NCI-H510A (cell line): ENCODE data around the gene BOC.

Experiments
- DNase-seq: peaks from one replicate; lab custom pipeline; 2025; lab: John Stamatoyannopoulos, UW

BOC gene

DNA sequence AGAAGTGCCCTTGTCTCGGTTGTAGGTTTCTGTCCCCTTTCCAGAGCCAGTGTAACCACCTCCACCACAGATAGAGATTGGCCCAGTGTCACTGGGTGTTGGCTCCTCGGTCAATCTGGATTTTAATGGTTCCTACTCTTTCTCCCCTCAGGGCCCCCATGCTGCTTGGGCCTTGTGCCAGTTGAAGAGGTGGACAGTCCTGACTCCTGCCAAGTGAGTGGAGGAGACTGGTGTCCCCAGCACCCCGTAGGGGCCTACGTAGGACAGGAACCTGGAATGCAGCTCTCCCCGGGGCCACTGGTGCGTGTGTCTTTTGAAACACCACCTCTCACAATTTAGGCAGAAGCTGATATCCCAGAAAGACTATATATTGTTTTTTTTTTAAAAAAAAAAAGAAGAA, 75.2 kb downstream of the BOC start:
- no peak for DNase-seq

DNA sequence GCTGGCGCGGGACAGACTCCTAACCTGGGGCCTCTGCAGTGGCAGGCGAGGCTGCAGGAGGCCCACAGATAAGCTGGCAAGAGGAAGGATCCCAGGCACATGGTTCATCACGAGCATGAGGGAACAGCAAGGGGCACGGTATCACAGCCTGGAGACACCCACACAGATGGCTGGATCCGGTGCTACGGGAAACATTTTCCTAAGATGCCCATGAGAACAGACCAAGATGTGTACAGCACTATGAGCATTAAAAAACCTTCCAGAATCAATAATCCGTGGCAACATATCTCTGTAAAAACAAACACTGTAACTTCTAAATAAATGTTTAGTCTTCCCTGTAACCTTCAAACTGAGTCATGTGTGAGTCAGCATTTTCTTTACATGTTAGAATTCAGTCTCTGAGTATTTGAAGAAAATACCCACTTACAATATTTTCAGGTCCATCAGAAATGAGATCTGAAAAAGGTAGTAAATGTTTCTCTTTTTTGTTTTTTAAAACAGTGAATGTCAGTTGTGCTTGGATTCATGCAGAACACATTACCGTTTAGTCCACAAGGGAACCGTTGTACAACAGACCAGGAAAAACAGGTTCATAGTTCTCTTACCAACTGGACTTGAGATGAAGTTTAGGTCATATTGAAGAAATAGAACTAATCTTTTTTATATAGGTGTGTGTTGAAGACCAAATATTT, 75.9 kb downstream of the BOC start:
- no peak for DNase-seq

DNA sequence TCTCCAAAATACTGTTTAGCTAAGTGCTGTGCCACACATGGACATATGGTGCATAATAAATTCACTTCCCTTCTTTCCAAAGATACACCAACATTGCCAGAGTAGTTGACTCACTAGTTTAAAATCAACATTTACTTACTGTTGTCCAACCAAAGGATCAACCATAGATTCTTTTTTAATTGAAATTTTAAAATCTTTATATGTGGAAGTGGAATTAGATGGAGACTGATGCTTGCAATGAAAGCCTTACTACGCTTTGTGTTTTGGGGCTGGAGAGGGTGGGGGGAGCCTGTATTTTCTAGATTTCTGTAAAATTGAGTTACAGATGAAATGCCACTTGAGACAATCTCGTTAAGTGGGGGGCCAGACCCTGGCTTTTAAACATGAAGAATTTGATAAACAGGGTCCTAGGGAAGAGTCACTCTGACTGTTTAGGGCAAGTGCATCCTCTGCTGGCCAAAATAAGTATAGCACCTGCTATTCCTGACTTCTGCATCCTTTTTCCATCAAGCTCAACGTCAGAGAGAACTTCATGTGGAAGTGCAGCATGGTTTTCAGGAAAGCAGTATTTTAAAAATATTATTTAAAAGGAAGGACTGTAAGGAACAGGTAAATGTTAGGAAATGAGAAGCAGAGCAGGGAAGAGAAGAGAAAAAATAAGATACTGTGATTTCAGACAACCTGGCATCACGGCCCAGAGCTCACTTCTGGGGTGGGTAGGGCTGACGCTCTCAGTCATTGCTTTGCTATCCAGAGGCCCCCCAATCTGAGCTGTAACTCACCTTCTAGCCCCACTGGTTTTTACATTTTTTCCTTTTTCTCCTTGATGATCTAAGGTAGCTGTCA, 76.7 kb downstream of the BOC start:
- DNase-seq = no peak

DNA sequence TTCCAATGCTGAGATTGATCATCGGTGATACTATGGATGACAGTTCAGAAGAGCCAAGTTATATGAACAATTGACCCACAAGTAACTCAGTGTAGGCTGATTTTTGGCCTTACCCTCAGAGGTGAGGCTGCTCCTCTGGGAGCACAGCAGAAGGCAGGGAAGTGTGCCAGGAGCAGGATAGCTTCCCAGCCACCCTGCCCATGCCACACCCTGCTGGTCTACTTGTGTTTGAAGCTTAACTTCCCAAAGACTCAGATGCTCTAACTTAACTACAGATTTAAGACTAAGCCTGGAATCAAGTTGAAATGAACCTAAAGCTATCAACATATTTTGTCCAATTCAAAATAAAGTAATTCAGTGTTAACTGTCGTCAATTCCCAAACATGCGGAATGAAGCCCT, 77.5 kb downstream of the BOC start:
- no peak for DNase-seq

DNA sequence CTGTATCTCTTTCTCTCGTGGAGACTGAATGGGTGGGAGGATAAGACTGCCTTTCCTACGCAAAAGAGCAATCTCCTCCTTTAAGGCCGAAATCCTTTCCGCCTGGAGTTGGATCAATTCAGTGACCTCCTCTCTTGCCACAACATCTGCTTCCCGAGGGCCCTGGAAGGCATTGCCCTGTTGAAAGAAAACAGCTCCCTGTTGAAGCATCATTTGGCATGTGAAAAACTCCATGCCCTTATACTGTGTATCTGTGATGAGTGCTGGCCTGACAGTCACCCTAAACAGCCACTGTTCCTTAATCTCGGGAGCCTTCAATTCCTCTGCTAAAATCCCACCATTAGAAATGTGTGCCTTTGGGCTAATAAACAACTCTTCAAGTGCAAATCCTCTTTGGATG, 80.2 kb downstream of the BOC start:
- DNase-seq = no peak

DNA sequence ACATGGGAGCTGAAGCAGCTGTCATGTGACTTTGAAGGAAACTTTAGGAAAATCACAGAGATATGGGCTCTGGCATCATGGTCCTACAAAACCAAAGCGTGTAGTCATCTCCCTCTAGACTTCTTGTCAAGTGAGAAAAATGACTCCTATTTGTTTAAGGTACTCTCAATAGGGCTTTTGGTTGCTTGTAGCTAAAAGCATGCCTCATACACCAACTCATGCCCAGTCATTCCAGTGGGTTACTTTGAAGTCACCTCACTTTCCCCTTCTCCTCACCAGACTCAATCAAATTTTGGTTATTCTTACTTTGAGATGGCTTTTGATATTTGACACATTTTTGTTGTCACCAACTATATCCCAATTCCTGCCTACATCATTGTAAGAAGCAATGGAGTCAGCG, 81.6 kb downstream of the BOC start:
- DNase-seq = no peak

DNA sequence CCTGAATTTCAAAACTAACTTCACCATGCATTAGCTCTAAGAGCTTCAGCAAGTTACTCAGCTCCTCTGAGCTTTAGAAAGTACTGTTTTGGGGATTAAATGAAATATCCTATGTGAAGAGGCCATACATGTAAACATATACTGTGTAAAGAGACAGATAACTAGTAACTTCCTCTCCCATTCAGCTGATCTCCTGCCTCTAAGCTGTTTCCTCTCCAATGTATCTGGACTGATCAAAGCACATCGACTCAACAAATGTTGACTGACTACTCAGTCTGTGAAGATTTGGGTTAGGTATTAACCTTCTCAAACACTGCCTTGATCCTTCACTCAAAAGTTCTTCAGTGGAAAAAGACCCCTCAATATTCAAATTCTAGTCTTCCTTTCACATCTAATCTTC, 82.0 kb downstream of the BOC start:
- DNase-seq = no peak

DNA sequence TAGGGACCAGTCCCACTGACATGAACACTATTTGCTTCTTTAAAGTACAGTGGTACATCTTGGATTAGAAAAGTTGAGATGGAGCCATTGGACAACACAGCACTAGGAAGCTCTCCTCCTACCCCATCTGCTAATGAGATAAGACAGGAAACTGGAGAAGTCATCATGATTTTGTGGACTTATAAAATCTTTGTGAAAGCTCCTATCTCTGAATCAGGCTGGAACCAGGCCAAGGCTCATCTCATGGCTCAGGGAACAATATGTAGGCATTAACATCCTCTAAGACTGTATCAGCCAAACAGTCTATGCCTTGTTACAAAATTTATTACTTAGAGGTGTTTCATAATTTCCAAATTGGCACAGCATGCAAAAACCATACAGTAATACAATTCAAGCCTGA, 84.1 kb downstream of the BOC start:
- DNase-seq = no peak

DNA sequence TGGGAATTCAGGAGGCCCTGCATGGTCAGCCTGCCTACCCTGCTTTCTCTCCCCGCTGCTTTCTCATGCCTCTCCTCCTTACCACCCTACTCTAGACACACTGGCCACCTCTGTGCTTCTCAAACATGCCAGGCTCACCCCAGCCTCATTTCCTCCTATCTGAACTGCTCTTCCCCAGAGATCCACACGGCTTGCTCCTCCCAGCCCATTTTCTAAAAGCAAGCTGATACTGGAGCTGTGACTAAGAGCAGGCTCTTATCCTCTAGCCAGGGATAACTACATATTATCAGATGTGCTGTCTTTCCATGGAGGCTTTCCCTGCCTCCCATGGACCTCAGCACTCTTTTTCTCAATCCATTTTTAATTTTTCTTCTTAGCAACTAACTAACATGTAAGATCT, 85.9 kb downstream of the BOC start:
- no peak for DNase-seq

DNA sequence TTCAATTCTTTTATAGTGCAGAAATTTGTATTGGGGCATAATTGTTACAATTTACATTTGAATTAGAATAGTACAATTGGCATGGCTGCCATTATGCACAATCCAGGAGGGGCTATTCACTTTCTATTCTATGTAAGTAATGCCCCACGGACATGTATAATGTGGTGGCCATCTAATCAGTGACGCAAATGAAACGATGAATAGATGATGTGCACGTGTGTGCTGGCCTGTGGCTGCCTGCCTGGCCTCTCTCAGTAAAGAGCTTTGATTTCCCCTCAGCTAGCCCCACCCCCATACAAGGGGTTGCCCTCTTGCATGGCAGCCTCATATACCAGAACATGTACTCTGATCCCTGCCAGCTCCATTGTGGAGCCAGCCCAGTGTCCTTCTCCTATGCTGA, 86.5 kb downstream of the BOC start:
- DNase-seq = no peak

DNA sequence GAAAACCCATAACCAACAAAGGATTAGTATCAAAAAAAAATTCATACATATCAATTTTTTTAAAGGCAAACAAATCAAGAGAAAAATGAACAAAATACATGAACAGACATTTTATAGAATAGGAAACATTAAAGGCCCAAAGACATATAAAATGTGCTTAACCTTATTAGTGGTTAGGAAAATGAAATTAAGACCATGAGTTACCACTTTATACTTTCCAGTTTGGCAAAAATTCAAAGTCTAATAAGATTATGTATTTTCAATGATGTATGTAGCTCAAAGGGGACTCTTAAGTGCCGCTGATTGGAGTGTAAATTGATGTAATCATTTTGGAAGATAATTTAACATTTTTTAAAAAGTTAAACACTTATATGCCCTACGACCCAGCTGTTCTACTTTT, 89.2 kb downstream of the BOC start:
- DNase-seq = no peak

DNA sequence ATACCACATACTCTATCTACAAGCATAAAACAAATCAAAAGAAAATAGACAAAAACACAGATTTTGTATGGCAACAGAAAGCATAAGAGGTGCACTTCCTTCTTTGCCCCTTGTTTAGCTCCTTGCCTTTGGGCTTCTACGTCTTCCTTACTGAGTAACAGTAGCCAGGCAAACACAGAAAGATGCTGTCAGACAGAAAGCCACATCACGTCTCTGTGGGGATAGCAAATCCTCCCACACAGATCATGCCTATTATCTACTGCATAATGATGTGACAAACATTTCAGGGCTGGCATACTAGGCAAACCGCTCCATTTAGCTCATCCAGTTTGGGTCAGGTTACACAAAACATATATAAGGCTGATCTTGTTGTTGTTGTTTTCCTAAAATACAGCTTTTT, 92.7 kb downstream of the BOC start:
- no peak for DNase-seq

DNA sequence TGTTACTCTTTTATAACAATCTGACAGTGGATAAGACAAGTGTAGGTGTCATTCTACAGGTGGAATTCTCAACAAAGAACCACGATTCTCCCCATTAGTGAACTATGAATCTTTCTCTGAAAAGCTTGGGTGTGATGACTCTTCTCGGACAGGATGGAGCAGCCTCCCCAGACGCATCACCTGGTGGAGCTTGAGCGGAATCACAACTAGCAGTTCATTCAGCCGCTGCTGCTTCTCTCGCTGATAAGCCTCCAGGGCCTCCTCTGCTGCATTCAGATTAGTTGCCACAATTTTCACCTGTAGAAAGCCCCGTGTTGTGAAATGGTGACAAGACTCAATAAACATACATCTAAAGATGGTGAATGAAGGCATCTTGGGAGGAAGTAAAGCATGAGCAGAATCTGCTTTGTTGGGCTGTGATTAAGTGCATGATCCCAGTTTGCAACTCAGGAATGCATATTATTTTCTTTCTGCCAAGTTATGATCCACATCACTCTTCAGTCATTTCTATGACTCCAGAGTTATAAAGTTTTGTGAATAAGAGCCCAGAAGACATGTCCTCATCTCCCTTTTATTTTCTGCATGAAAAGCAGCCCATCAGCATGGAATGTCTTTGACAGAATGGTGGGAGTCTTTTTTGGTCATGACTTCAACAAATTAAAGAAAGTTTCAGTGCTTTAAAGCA, 93.6 kb downstream of the BOC start:
- DNase-seq = no peak

DNA sequence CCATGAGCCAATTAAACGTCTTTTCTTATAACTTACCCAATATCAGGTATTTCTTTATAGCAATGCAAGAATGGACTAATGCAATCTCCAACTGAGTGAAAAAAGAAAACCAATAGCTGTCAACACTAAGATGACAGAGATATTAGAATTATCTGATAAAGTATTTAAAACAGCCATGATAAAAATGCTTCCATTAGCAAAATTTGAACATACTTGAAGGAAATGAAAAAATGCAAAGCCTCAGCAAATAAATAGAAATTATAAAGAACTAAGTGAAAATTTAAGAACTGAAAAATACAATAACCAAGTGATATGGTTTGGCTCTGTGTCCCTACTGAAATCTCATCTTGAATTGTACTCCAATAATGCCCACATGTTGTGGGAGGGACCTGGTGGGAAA, 99.6 kb downstream of the BOC start:
- DNase-seq = no peak

DNA sequence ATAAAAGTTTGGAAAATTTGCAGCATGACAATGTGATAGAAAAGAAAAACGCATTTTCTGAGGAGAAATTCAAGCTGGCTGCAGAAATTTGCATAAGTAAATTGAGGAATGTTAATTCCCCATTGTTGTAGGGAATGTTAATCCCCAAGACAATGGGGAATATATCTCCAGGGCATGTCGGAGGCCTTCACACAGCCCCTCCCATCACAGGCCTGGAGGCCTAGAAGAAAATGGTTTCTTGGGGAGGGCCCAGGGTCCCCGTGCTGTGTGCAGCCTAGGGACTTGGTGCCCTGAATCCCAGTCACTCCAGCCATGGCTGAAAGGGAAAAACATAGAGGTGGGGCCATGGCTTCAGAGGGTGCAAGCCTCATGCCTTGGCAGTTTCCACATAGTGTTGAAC, 101.1 kb downstream of the BOC start:
- DNase-seq = no peak

DNA sequence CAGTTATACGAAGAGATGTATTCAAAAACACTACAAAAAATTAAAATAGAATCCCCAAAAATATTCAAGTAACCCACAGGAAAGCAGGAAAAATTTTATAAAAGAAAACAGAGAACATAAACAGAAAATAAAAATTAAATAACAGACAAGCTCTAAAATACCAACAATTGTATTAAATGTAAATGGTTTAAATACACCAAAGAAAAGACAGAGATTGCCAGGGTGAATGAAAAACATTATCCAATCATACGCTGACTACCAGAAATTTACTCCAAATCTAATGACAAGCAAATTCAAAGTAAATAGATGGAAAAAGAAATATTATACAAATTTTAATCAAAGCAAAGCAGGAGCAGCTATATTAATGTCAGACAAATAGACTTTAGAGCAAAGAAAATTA, 103.6 kb downstream of the BOC start:
- DNase-seq = no peak

DNA sequence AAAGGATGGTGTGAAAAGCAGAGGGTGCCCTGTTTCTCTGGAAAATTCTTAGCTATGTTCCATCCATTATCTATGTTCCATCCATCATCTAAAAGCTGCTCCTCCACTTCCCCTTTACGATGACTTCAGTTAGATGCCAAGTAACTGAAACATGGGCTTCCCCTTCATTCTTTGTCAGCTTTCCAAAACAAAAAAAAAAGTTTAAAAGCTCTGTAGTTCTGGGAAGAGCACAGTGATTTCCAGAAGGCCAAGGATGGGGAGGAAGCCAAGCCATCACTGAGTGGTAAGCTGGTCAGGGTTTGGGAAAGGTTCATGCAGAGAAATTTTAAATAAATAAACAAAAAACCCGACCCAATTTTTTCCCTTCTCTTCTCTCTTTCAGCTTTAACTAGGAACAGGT, 118.4 kb downstream of the BOC start:
- DNase-seq = no peak

DNA sequence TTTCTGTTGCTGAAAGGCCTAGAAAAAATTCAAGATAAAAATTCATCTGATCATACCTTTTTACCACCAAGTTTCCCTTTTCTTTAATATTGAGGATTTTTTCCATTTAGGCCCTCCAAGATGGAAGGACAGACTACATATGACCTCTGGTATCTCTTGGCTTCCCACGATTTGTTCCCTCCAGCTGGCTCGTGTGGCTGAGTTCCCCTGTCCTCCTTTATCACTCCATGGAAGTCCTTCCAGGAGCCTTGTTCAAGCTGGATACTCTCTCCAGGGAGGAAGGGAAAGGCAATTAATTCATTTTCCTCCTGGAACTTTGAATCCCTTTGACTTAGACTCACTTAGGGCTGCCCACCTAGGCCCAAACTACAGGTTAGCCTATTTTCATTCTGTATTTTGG, 119.4 kb downstream of the BOC start:
- DNase-seq = no peak

DNA sequence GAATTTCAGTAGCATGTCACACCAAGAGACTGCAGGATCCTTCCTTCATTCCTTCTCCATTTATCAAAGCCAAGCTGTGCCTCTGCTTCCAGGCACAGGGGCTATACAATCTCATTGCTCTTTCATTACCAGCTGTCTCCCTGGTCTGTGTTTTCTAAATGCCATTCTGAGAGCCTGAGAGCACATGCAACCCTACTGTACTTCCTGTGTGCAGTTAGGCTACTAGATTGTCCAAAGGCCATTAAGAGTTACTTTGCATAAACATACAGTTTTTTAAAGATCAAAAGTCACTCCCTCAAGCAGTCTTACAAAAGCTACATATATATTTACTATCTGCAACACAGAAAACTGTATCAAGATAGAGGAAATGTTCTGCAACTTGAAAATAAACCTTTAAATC, 119.8 kb downstream of the BOC start:
- DNase-seq = no peak
